ENCODE data around the gene LBH.

DNA sequence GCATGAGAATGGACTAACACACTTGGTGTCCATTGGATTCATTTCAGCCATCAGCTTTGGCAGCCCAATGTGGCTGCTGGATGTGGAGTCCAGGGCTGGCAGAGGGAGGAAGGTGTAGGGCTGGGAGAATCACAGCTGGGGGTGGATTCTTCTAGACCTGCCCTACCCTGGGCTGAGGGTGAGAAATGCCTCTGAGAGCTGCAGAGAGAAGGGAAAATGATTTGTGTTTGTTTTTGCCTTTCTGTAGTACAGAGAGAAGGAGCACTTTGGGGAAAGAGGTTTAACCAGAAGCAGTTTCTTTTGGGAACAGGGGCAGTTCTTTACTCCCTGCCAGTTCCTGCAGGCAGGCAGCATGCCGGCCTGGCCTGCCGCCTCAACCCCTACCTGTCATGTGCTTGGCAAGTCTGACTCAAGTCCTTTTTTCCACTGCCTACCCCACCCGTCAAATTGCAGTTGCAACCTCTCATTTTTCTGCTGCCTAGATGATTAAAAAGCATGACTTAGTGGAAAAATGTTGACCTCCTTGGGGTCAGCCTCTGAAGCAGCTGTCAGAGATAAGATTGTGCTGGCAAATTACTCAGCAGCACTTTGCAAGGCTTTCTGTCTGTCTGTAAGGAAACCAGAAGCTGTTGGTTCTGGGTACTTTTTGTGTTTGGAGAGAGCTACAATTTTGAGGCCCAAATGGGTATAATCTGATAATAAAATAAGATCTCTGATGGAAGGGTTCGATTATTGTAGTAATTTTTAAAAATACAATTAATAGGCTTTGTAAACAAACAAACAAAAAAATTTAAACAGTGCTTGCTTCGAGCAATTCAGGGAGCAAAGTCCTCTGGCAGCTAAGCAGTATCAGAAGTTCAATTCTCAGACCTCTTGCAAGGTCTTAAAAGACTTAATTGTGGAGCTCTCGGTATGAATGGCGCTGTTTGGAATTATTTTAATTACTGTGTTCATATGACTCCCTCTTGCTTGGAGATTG lies 21.7 kb downstream of the LBH start:
- TF ChIP-seq, protein P1, sequence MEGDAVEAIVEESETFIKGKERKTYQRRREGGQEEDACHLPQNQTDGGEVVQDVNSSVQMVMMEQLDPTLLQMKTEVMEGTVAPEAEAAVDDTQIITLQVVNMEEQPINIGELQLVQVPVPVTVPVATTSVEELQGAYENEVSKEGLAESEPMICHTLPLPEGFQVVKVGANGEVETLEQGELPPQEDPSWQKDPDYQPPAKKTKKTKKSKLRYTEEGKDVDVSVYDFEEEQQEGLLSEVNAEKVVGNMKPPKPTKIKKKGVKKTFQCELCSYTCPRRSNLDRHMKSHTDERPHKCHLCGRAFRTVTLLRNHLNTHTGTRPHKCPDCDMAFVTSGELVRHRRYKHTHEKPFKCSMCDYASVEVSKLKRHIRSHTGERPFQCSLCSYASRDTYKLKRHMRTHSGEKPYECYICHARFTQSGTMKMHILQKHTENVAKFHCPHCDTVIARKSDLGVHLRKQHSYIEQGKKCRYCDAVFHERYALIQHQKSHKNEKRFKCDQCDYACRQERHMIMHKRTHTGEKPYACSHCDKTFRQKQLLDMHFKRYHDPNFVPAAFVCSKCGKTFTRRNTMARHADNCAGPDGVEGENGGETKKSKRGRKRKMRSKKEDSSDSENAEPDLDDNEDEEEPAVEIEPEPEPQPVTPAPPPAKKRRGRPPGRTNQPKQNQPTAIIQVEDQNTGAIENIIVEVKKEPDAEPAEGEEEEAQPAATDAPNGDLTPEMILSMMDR (IDR thresholded peaks at IDR 0.05; ENCODE audit: poor library complexity), result no peak
- TF ChIP-seq EZH2phosphoT487 (IDR thresholded peaks at IDR 0.05; ENCODE audit: low read depth, severe bottlenecking, unreplicated experiment), result no peak
